IMR-90 (cell line): Measurements from ENCODE around the gene BTLA.

Experiments
- BHLHE40 ChIP-seq: fragments of 150-350 bp; IDR thresholded peaks from 2 replicates; pipeline ENCODE4 v1.6.1; 2016; ENCODE audit warnings: mild to moderate bottlenecking, low read depth, low read length
- CEBPB ChIP-seq: IDR thresholded peaks from 2 replicates; pipeline ENCODE4 v1.6.1; 2012; ENCODE audit warnings: low read depth, low read length, improper control_type of control experiment
- CHD1 ChIP-seq: IDR thresholded peaks from 2 replicates; pipeline ENCODE4 v1.6.1; 2012; ENCODE audit warnings: low read depth, low read length, improper control_type of control experiment
- FOS ChIP-seq: fragments of 150-350 bp; IDR thresholded peaks from 2 replicates; pipeline ENCODE4 v1.6.1; 2016; ENCODE audit warnings: low read depth, low read length
- MAFK ChIP-seq: IDR thresholded peaks from 2 replicates; pipeline ENCODE4 v1.6.1; 2012; ENCODE audit warnings: low read depth, low read length, improper control_type of control experiment
- MAZ ChIP-seq: IDR thresholded peaks from 2 replicates; pipeline ENCODE4 v1.6.1; 2012; ENCODE audit warnings: low read depth, mild to moderate bottlenecking, low read length, improper control_type of control experiment, moderate library complexity, borderline replicate concordance
- MXI1 ChIP-seq: IDR thresholded peaks from 2 replicates; pipeline ENCODE4 v1.6.1; 2012; ENCODE audit warnings: low read depth, mild to moderate bottlenecking, low read length, moderate library complexity, borderline replicate concordance
- POLR2A ChIP-seq: IDR thresholded peaks from 2 replicates; pipeline ENCODE4 v1.6.1; 2012; ENCODE audit warnings: mild to moderate bottlenecking, low read depth, low read length
- RFX5 ChIP-seq: IDR thresholded peaks from 2 replicates; pipeline ENCODE4 v1.8.0; 2012; ENCODE audit warnings: low read depth, mild to moderate bottlenecking, low read length, moderate library complexity
- SMC3 ChIP-seq: fragments of 150-350 bp; IDR thresholded peaks from 2 replicates; pipeline ENCODE4 v1.6.1; 2016; ENCODE audit warnings: low read depth, mild to moderate bottlenecking, antibody characterized with exemption, low read length, moderate library complexity
- TF ChIP-seq, protein P1 (sequence below): conservative IDR thresholded peaks from 2 replicates; pipeline ENCODE4 v1.5.1; 2012; ENCODE audit warnings: mild to moderate bottlenecking, low read depth, low read length, improper control_type of control experiment
- TF ChIP-seq, protein P2 (sequence below): fragments of 150-350 bp; IDR thresholded peaks from 2 replicates; pipeline ENCODE4 v1.6.1; 2016; ENCODE audit warnings: low read depth, mild to moderate bottlenecking, low read length, moderate library complexity, borderline replicate concordance
- TF ChIP-seq, protein P3 (sequence below): fragments of 150-350 bp; IDR thresholded peaks from 2 replicates; pipeline ENCODE4 v1.6.1; 2017; ENCODE audit warnings: mild to moderate bottlenecking, antibody characterized with exemption, low read length, low read depth

DNA sequence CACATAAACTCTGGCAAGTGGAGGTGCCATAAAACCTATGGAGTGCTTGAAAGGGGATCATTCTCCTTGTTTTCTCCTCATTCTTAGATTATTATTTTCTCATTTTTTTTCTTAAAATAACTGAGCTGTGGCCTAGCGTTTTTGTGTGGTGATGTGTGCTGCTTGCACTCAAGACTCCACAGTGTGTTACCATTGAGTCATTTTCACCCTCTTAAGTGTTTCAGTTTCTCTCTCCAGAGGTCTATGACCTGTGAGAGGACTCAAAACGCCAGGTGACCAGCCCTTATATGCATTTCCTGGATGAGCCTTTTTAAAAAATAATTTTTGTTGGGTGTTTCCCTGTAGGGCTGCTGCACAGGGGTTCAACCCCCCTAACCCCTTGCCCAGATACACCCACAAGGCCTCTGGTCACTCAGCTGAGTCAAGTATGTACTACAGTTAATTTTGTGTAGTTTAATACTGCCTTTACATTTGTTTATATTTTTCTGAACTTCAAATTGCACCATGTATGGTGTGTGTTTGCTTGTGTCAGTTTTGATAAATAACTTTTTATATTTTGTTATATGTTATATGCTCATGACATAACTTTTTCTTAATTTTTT lies 15.4 kb upstream of the BTLA start:
- TF ChIP-seq CEBPB: no peak
- TF ChIP-seq, protein P1, sequence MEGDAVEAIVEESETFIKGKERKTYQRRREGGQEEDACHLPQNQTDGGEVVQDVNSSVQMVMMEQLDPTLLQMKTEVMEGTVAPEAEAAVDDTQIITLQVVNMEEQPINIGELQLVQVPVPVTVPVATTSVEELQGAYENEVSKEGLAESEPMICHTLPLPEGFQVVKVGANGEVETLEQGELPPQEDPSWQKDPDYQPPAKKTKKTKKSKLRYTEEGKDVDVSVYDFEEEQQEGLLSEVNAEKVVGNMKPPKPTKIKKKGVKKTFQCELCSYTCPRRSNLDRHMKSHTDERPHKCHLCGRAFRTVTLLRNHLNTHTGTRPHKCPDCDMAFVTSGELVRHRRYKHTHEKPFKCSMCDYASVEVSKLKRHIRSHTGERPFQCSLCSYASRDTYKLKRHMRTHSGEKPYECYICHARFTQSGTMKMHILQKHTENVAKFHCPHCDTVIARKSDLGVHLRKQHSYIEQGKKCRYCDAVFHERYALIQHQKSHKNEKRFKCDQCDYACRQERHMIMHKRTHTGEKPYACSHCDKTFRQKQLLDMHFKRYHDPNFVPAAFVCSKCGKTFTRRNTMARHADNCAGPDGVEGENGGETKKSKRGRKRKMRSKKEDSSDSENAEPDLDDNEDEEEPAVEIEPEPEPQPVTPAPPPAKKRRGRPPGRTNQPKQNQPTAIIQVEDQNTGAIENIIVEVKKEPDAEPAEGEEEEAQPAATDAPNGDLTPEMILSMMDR: no peak
- TF ChIP-seq BHLHE40: no peak
- TF ChIP-seq POLR2A: no peak
- TF ChIP-seq, protein P2, sequence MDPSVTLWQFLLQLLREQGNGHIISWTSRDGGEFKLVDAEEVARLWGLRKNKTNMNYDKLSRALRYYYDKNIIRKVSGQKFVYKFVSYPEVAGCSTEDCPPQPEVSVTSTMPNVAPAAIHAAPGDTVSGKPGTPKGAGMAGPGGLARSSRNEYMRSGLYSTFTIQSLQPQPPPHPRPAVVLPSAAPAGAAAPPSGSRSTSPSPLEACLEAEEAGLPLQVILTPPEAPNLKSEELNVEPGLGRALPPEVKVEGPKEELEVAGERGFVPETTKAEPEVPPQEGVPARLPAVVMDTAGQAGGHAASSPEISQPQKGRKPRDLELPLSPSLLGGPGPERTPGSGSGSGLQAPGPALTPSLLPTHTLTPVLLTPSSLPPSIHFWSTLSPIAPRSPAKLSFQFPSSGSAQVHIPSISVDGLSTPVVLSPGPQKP: no peak
- TF ChIP-seq MXI1: no peak
- TF ChIP-seq RFX5: no peak
- no peak for TF ChIP-seq SMC3
- no peak for TF ChIP-seq MAZ
- no peak for TF ChIP-seq CHD1
- TF ChIP-seq, protein P3, sequence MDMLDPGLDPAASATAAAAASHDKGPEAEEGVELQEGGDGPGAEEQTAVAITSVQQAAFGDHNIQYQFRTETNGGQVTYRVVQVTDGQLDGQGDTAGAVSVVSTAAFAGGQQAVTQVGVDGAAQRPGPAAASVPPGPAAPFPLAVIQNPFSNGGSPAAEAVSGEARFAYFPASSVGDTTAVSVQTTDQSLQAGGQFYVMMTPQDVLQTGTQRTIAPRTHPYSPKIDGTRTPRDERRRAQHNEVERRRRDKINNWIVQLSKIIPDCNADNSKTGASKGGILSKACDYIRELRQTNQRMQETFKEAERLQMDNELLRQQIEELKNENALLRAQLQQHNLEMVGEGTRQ: no peak
- TF ChIP-seq MAFK: no peak
- TF ChIP-seq FOS: no peak
